Right renal pelvis (tissue), 4 donors: ENCODE data around the gene UNC5B. TPM values are rescaled to one million over a fixed set of nuclear protein-coding genes. Genes with fewer than 3 reads are reported as not detected.
"Not testable (repeated sequence)": the region's sequence is repeated elsewhere in the genome, so short reads cannot be mapped to it uniquely, and the experiment has no call there.

Experiments
- DNase-seq, 4 donors: peaks; one replicate each; pipeline ENCODE4 v3.0.0-alpha.2; 2013; ENCODE audit warnings: low read depth in 4 of 4, low spot score in 3 of 4, missing footprints in 1 of 4
- polyA plus RNA-seq, 4 donors: library from polyadenylated mRNA; unstranded; fragments of 120-200 nt; gene quantifications; one replicate each; pipeline ENCODE4 v1.2.1, GENCODE V29; 2013; ENCODE audit not compliant: insufficient read length in 4 of 4

The UNC5B gene
- polyA plus RNA-seq, 4 donors = 51.1 to 74.8 (median 54.1) TPM

- DNase-seq = no peak
These were observed 4.8 kb upstream of the UNC5B start for GRCh38 chr10:71207578-71207977.

- DNase-seq = no peak
These were observed 3.0 kb upstream of the UNC5B start for GRCh38 chr10:71209352-71209715.

- DNase-seq = no peak
These were observed 2.4 kb upstream of the UNC5B start for GRCh38 chr10:71209731-71210541.

- no peak for DNase-seq
These were observed 1.9 kb upstream of the UNC5B start for GRCh38 chr10:71210542-71210871.

GRCh38 chr10:71211053-71211452 lies 1.3 kb upstream of the UNC5B start:
- no peak for DNase-seq

GRCh38 chr10:71211775-71212317 lies 524 bp upstream of the UNC5B start:
- no peak for DNase-seq

- DNase-seq = no peak
These were observed 804 bp downstream of the UNC5B start for GRCh38 chr10:71213127-71213621.

GRCh38 chr10:71213761-71214440 lies 1.5 kb downstream of the UNC5B start:
- DNase-seq = no peak

- no peak for DNase-seq
These were observed 2.5 kb downstream of the UNC5B start for GRCh38 chr10:71214641-71215559.

GRCh38 chr10:71216363-71216695 lies 4.0 kb downstream of the UNC5B start:
- no peak for DNase-seq

- DNase-seq = no peak
These were observed 4.4 kb downstream of the UNC5B start for GRCh38 chr10:71216751-71217265.

GRCh38 chr10:71217266-71218045 lies 5.1 kb downstream of the UNC5B start:
- no peak for DNase-seq

- no peak for DNase-seq
These were observed 5.8 kb downstream of the UNC5B start for GRCh38 chr10:71218046-71218650.

- no peak for DNase-seq
These were observed 6.3 kb downstream of the UNC5B start for GRCh38 chr10:71218651-71219050.

- DNase-seq = not testable (repeated sequence)
These were observed 7.0 kb downstream of the UNC5B start for GRCh38 chr10:71219236-71219917.

- DNase-seq = no peak
These were observed 7.7 kb downstream of the UNC5B start for GRCh38 chr10:71219918-71220688.

GRCh38 chr10:71220689-71221540 lies 8.5 kb downstream of the UNC5B start:
- no peak for DNase-seq
